Ureter (tissue), 1 donor: ENCODE data around the gene ELL. TPM values are rescaled to one million over a fixed set of nuclear protein-coding genes. Genes with fewer than 3 reads are reported as not detected.
"Not testable (repeated sequence)": the region's sequence is repeated elsewhere in the genome, so short reads cannot be mapped to it uniquely, and the experiment has no call there.

Experiments
- DNase-seq: peaks from one replicate; pipeline ENCODE4 v3.0.0-alpha.2; 2020; ENCODE audit warnings: low spot score
- total RNA-seq: library from RNA; stranded (reverse); gene quantifications from one replicate; pipeline ENCODE4 v1.2.4, GENCODE V29; 2023
- donor health status: DM: yes; HTN: yes; CAD: no.

ELL gene
- total RNA-seq, 1 donor from 2014 or later: 29.2 TPM

DNA sequence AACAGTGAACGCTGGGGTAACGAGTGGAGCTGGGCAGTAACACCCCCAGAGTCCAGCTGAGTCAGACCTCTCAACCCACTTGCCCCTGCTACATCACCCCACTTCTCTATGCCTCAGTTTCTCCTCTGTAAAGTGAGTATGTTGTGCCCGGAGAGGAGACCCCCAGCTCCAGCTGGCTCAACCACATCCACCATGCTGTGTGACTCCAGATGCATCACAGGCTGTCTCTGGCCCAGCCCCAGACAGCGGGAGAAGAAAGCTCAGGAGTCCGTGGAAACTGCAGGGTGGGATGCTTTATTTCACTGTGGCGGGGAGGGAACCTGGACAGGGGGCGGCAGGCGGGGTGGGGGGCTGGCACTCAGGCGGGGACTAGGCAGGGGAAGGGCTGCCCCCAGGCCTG is 9.6 kb upstream of the ELL start:
- no peak for DNase-seq

DNA sequence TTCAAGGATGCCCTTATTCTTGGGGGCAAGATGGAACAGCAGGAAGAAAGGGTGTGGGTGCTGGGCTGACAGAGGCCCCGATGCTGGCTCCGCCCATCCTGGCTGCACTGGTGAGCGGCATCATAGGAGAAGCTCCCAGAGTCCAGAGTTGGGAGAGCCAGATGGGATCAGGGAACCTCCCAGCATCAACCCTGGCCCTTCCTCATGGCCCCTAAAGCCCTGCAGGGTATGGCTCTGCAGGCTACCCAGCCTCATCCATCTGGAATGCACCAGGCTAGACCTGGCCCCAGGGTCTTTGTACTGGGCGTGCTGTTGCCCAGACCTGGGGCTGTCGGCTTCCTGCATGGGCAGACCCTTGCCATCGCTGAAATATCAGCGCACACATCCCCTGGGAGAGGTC is 7.9 kb upstream of the ELL start:
- no peak for DNase-seq

DNA sequence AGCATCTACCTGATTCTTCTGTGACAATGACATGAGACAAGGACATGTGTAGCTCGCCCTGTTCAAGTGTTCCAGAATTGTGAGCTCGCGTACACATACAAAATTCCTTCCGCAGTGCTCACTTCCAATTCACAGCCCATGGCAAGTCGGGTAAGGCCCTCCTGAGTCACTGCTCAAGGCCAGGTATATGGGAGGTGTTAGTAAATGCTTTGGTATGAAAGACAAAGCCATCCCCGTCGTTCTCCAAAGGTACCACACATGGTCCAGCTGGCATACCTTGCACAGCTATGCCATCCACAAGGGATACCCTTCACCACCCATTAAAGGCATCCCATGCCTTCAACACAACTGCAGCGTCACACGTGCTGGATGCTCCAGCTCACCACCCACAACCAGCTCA is 4.4 kb upstream of the ELL start:
- DNase-seq: no peak

DNA sequence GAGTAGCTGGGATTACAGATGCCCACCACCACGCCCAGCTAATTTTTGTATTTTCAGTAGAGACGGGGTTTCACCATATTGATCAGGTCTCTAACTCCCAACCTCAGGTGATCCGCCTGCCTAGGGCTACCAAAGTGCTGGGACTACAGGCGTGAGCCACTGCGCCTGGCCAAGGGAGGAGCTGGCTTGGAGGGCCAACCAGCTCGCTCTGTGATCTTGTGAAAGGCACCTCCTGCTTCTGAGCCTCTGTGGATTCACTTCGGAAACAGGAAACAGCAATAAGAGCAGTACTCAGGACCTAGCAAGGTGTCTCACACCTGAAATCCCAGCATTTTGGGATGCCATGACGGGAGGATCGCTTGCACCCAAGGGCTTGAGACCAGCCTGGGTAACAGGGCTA is 2.0 kb upstream of the ELL start:
- DNase-seq: no peak

DNA sequence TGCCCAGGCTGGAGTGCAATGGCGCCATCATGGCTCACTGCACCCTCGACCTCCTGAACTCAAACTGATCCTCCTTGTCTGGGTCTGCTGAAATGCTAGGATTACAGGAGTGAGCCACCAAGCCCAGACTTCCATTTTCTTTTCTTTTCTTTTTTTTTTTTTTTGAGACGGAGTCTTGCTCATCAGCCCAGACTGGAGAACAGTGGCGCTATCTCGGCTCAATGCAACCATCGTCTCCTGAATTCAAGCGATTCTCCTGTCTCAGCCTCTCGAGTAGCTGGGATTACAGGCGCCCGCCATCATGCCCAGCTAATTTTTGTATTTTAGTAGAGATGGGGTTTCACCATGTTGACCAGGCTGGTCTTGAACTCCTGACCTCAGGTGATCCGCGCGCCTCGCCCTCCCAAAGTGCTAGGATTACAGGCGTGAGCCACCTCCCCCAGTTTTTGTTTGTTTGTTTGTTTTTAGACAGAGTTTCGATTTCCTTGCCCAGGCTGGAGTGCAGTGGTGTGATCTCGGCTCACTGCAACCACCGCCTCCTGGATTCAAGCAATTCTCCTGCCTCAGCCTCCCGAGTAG is 1.1 kb upstream of the ELL start:
- not testable (repeated sequence) for DNase-seq

DNA sequence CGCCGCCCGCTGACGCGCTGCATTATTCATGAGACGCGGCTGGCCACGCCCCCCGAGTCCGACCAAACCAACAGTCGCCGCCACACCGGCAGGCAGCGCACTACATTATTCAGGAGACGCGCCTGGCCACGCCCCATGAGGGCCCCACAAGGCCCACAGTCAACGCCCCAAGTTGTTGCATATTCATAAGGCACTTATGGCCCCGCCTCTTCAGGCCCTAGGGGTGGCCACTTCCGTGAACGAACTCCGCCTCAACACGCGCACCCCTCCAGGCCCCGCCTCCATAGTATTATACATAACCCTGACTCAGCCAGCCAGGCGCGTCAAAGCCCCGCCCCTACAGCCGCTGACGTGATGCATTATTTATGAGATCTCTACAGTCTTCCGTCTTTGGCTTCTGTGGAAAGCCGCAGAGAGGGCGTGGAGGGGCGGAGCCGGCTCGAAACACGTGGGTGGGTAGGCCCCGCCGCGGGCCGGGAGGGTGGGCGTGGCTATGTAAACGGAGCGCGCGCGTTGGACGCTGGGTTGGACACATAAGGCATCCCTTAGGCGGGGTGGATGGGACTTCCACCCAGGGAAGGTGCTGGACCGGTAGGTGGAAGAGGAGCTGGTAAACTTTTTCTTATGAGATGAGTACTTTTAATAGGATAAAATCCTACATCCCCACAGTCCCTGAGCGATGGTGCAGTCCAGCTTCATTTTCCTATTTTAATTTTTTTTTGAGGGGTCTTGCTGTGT is 423 bp upstream of the ELL start:
- peak; percentile 100 for DNase-seq

DNA sequence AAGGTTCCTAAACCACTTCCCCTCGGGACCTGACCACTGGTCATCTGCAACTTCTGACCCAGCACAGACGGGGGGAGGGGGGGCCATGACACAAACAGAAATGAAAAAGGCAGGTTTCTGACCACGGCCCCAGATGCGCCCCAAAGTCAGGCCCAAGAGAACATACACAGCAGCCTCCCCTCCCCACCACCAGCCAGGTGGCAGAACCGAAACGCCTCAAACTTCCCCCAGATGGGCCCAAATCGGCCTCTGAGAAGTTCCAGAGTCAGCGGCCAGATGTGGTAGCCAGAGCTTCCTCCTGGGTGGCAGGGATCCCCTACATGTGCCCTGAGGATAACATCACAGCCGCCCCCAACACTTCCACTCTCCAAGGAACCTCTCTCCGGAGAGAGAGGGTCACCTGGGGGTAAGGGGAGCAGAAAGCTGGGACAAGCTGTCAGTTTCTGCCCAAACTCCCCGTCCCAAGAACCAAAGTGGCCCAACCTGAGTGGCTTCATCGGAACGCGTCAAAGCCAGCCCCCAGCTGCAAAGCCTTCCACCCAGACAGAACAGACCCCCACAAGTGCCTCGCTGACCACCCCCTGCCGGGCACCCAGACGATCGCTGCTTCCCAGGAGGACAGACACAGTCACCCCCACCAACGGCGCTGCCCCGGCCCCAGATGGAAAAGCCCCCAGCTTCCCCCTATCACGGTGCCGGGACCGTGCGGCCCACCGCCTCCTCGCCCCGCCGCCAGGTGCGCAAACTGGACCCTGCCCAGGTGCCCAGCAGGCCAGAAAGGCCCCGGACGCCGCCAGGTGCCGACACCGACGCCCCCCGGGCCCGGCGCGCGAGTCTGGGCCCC is 800 bp downstream of the ELL start:
- DNase-seq: peak; percentile 70

DNA sequence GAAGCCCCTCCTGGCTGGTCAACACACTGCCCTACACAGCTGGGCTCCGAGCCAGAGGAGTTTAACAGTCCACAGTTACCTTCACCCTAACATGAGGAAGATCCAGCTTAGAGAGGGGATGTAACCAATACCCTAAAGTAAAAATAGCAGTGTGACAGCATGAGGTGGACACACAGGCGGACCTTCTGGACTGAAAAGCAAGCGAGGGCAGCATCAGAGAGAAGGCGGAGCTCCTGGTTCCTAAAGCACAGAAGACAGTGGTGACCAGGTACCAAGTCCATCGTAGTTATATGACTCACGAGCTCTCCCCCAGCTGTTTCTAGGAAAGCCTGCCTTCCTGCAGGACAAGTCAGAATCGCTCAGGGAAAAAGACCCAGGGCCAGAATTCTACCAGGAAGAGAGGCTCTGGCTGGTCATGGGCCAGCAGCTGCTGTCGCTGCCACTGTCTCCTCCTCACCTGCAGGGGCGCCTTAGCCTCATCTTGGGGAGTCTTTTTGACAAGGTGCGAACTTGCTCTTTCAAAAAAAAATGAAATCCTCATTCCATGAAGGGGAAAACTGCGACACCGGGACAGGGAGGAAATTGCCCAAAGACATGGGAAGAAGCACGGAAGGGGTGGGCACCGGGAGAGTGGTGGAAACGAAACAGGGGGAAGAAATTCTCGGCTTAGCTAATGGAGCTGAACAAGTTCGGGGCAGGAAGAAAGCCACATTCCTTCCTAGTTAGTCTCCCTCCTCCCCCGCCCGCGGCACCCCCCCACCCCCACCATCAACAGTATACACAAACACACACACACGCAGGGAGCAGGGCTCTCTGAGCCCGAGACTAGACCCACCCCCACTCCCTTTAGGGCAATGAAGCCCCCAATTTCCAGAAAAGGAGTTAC is 1.7 kb downstream of the ELL start:
- peak; percentile 83 for DNase-seq

DNA sequence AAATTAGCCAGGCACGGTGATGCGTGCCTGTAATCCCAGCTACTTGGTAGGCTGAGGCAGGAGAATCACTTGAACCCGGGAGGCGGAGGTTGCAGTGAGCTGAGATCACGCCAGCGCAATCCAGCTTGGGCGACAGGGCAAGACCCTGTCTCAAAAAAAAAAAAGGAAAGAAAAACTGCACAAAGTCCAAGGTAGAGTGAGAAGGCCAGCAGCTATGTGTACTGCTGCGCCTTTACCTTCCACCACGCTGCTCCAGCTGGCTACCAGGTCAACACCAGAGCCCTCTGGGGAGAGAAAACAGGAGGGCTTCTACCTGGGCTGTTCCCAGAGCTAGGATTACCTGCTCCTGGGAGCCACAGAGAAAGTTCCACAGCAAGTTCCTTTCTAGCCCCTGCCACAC is 3.2 kb downstream of the ELL start:
- DNase-seq: no peak

DNA sequence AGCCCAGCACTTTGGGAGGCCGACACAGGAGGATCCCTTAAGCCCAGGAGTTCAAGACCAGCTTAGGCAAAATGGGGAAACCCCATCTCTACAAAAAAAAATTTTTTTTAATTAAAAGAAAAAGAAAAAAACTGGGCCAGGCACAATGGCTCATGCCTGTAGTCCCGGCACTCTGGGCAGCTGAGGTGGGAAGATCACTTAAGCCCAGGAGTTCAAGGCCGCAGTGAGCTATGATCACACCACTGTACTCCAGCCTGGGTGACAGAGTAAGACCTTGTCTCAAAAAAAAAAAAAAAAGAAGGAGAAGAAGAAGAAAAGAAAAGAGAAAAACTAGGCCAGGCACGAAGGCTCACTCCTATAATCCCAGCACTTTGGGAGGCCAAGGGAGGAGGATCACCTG is 4.3 kb downstream of the ELL start:
- DNase-seq: no peak

DNA sequence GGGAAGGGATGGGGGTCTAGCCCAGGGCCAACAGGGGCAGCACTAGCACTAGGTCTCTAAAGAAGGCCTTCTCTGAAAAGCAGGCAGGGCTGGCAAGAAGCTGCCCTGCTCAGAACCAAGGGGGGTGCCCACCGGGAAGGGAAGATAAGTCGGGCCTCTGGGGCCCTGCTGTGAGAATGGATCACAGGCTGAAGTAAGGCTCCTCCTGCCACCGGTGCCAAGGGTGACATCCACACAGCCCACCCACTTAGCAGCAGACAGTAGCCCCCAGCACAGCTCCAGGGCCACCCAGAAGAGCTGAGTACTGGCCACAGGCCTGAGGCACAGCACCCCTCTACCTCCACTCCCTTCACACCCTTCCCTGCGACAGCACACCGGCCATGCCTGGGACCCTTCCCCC is 5.9 kb downstream of the ELL start:
- no peak for DNase-seq

DNA sequence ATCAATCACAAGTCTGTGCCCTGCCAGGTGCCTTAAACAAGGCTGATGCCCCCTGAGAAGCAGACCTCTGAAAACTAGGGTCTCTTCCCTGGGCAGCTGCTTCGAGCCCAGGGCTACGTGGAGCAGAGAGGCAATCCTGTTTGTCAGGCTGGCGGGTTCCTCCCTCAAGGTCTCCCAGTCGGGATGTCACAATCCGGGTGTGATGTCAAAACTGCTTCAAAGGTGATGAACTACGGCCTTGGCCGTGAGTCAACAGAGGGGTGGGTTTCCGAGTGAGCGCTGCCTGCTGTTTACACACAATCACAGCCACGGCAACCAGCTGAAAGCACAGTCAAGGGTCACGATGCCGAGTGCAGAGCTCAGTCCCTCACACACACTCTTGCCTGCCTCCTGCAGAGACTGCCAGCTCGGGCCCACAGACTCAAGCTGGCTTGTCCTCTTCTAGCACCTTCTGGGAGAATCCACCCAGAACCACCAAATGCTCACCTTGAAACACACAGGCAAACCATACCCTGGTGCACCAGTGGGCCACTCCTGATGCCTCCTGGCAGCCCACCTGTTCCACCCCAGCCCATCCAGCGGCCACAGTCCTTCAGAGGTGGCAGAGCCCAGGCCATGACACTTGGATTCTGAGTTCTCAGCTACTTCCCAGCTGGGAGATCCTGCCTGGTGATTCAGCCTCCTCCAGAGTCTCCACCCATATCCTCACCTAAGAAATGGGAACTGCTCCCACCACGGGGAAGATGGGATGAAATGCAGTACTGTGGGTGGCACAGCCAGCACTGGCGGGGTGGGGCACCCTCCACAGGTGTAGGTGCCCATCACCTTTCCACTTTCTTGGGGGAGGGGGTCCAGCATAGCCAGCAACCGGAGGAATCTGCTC is 6.8 kb downstream of the ELL start:
- peak; percentile 68 for DNase-seq

DNA sequence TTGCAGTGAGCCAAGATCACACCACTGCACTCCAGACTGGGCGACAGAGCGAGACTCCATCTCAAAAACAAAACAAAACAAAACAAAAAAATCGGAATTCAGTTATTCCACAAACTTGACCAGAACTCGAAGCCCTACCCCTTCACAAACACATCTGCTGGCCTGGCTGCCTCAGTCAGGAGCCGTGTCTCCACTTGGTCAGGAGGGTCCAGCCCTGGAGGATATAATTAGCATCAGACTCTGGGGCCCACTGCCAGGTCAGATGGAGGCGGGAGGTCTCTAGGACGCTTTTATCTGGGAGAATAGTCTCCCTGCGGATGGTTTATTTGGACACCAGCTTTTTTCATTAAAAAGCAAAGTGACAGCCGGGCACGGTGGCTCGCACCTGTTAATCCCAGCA is 8.0 kb downstream of the ELL start:
- DNase-seq: no peak

DNA sequence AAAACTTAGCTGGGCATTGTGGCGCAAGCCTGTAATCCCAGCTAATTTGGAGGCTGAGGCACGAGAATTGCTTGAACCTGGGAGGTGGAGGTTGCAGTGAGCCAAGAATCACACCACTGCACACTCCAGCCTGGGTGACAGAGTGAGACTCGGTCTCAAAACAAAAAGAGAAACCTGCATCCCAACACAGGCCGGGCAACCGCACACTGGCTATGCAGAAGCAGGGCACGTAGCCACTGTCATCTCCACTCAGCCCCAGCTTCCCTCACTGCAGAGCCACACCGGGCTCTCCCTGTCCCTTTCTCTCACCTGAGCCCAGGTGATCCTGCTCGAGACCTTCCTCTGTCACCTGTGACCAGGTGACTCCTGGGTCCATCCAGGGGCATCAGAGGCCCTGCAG is 11.7 kb downstream of the ELL start:
- no peak for DNase-seq

DNA sequence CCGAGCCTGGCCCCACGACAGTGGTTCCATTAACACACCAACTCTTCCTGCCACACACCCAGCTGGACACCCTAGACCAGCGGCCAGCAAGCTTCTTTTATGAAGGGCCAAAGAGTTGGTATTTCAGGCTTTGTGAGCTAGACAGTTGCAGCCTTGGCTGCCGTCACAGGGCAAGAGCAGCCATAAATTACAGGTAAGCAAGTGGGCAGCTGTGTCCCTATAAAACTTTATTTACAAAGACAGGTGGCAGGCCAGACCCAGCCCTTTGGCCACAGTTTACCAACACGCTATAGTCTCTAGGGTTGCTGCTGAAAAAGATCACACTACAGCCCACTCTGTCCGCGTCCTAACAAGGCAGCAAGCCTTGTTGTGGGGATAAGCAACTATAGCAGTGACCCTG is 13.3 kb downstream of the ELL start:
- no peak for DNase-seq

DNA sequence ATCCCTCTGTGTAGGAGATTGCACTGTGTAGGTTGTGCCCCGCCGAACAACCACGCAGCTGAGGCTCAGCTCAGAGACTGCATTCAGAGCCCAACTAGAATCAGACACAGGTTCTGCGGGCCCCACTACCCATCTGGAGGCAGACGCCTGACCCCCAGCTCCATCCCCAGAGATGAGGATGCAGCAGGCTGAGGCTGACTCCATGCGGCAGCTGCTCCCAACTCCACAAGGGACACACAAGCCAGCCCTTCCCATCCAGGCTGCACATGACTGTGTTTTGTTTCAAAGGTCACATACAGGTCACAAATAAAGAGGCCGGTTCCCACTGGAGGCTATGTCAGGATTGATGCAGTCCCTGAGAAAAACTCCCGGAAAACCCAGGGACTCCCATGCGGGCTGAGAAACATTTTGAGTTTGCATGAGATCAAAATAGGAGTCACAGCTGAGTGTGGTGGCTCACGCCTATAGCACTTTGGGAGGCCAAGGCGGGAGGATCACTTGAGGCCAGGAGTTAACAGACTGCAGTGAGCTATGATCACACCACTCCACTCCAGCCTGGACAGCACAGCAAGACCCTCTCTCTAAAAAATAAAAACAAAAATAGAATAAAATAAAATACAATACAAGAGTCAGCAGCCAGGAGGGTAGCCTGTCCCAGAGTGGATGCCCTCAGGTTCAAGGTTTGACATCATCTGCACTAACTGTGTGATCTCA is 14.0 kb downstream of the ELL start:
- DNase-seq: no peak

DNA sequence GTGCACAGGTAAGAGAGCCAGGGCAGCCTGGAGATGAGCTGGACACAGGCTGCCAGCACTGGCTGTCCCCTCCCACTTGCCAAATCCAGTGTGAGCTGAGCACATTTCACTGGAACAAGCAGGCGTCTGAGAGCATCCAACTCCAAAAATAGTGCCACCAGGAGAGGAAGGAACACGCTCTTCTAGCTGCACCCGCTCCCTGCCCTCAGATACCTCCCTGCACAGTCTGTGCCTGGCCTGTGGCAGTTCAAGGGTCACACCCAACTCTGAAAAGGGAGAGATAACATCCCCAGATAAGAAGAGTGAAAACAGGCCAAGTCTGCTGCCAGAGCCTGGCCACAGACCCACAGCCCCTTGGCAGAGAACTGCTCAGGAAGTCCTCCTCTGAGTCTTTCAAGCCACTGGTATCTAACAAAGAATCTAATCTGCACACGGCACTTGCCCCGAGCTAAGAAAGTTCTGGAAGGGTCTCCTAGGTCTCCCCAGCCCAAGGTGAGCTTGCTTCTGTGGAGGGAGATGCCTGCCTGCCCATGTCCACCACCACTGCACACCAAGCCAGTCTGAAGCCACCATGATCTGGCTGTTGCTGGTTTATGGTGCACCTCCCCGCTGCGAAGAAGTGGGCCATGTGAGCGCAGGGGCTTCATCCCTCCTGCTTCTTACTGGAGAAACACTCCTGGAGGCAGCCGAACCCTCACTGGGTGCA is 14.7 kb downstream of the ELL start:
- DNase-seq: no peak

DNA sequence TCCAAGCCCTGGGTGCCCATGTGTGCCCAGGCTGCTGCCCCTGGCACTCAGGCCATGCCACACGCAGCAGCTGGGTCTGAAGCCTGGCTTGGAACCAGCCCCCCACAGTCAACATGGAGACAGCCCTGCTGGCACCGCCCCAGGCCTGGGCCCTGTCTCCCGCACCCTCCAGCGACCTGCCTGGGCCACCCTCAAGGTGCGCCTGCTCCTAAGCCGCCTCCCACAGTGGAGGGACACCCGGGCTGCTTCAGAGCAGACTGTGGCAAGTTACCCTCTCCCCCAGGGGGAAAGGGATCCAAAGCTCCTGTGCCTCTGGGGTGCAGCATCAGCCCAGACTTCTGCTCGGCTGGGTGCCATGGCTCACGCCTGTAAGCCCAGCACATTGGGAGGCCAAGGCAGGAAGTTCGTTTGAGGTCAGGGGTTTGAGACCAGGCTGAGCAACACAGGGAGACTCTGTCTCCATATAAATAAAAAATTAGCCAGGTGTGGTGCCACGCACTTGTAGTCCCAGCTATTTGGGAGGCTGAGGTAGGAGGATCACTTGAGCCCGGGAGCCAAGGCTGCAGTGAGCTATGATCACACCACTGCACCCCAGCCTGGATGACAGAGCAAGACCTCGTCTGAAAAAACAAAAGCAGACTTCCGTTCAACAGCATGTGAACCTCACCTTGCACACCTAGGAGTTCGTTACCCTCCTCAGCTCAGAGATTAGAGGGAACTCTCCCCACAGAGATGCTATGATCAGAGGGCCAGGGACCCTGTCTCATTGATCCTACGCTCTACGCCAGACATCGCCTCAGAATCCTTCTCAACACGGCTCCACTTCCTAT is 15.6 kb downstream of the ELL start:
- no peak for DNase-seq
